SU-DHL-6 (cell line): Measurements from ENCODE around the gene GNAI2.

Experiments used
- H2AFZ ChIP-seq: fragments of 200-600 bp; sonication (generic); 2 replicates; pipeline ENCODE4 v1.6.1; 2014; ENCODE audit warnings: low read depth, mild to moderate bottlenecking, moderate library complexity, mixed read lengths, antibody characterized with exemption, low read length; ENCODE audit not compliant: severe bottlenecking
- H3F3A ChIP-seq: fragments of 200-600 bp; shearing (Covaris generic); 2 replicates; pipeline ENCODE4 v1.6.0; 2016; ENCODE audit warnings: antibody characterized with exemption, mild to moderate bottlenecking; ENCODE audit not compliant: insufficient read depth
- H3K27ac ChIP-seq: fragments of 200-600 bp; sonication (generic); 2 replicates; pipeline ENCODE4 v1.5.1; 2016; ENCODE audit warnings: low read depth, mild to moderate bottlenecking, low read length, moderate library complexity, mixed read lengths
- H3K27me3 ChIP-seq: fragments of 200-600 bp; sonication (generic), shearing (Covaris generic); 2 replicates; pipeline ENCODE4 v1.6.0; 2014; ENCODE audit warnings: mild to moderate bottlenecking, low read length
- H3K36me3 ChIP-seq: fragments of 200-600 bp; sonication (generic); 2 replicates; pipeline ENCODE4 v1.6.1; 2014; ENCODE audit warnings: mild to moderate bottlenecking, low read length, mixed read lengths
- H3K4me2 ChIP-seq: fragments of 300-600, 200-600 bp; shearing (Covaris generic), sonication (generic); 2 replicates; pipeline ENCODE4 v1.6.0; 2014; ENCODE audit warnings: low read length, low read depth, mild to moderate bottlenecking; ENCODE audit not compliant: poor library complexity, severe bottlenecking
- H3K4me3 ChIP-seq: fragments of 200-600 bp; sonication (generic); 2 replicates; pipeline ENCODE4 v1.5.1; 2014; ENCODE audit warnings: antibody characterized with exemption, low read length, mild to moderate bottlenecking, mixed read lengths; ENCODE audit not compliant: insufficient read depth, poor library complexity, severe bottlenecking
- H3K79me2 ChIP-seq: fragments of 200-600 bp; sonication (generic); 2 replicates; pipeline ENCODE4 v1.6.1; 2014; ENCODE audit warnings: mild to moderate bottlenecking, low read length, moderate library complexity; ENCODE audit not compliant: insufficient read depth
- H3K9ac ChIP-seq: fragments of 200-600 bp; sonication (generic); 2 replicates; pipeline ENCODE4 v1.7.0; 2014; ENCODE audit warnings: mild to moderate bottlenecking, low read length
- H3K9me2 ChIP-seq: fragments of 200-600 bp; sonication (generic); replicated peaks from 2 replicates; pipeline ENCODE4 v1.6.1; 2014; ENCODE audit warnings: low read length; ENCODE audit not compliant: insufficient read depth
- H3K9me3 ChIP-seq: fragments of 200-600 bp; sonication (generic); 2 replicates; pipeline ENCODE4 v1.6.1; 2014; ENCODE audit warnings: low read length, mixed read lengths; ENCODE audit not compliant: insufficient read depth
- H4K20me1 ChIP-seq: fragments of 200-600 bp; sonication (generic); 2 replicates; pipeline ENCODE4 v1.6.1; 2014; ENCODE audit warnings: low read depth, mild to moderate bottlenecking, antibody characterized with exemption, low read length, moderate library complexity, mixed read lengths
- EZH2phosphoT487 ChIP-seq: fragments of 200-600 bp; sonication (generic), shearing (Covaris generic); conservative IDR thresholded peaks from 2 replicates; pipeline ENCODE4 v1.6.1; 2018; ENCODE audit warnings: mild to moderate bottlenecking, antibody characterized with exemption, low read length, moderate library complexity, mixed read lengths
- TF ChIP-seq, protein P1 (sequence below): fragments of 200-600 bp; sonication (generic); IDR thresholded peaks from one replicate; pipeline ENCODE4 v1.5.1; 2017; ENCODE audit warnings: antibody characterized with exemption, mild to moderate bottlenecking, low read length, moderate library complexity; ENCODE audit not compliant: insufficient read depth, poor library complexity, severe bottlenecking

GNAI2 gene

DNA sequence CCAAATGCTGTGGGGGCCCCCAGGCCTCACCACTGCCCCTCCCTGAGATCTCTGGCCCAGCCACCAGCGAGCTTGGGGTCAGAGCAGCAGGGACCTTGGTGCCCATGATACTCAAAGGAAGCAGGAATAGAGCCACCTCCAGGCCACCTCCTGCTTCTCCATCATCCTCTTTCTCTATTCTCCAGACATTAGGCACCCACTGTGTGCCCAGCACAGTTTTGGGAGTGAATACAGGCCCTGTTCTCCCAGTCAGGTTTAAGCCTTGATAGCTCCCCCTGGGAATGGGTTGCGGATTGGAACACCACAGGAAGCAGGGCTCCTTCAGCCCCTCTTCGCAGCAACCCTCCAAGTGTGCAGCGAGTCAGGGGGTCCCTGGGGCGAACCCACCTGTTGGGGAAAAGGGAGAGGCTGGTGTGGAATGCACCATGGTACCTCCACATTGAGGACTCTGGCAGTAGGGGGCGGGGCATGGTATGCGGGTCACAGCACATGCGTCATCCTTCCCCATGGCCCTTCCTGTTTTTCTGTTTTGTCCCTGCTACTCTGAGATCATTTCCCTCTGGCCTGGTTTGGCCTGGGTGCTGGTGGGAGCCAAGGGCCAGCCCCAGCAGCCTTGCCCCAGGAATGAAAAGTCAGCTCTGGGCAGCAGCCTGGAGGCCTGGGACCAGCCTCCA is 18.7 kb downstream of the GNAI2 start:
- H3K4me3 ChIP-seq, result no peak overlapping the region
- TF ChIP-seq EZH2phosphoT487, result no peak
- TF ChIP-seq, protein P1, sequence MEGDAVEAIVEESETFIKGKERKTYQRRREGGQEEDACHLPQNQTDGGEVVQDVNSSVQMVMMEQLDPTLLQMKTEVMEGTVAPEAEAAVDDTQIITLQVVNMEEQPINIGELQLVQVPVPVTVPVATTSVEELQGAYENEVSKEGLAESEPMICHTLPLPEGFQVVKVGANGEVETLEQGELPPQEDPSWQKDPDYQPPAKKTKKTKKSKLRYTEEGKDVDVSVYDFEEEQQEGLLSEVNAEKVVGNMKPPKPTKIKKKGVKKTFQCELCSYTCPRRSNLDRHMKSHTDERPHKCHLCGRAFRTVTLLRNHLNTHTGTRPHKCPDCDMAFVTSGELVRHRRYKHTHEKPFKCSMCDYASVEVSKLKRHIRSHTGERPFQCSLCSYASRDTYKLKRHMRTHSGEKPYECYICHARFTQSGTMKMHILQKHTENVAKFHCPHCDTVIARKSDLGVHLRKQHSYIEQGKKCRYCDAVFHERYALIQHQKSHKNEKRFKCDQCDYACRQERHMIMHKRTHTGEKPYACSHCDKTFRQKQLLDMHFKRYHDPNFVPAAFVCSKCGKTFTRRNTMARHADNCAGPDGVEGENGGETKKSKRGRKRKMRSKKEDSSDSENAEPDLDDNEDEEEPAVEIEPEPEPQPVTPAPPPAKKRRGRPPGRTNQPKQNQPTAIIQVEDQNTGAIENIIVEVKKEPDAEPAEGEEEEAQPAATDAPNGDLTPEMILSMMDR, result no peak
- no peaks in the 10 kb centered on the region for H3K9me3 ChIP-seq
- no peaks in the 10 kb centered on the region for H4K20me1 ChIP-seq
- H2AFZ ChIP-seq, result no peak overlapping the region
- no peak overlapping the region for H3K4me2 ChIP-seq
- H3F3A ChIP-seq, result no peaks in the 10 kb centered on the region
- H3K27ac ChIP-seq, result no peak overlapping the region
- H3K9me2 ChIP-seq, result no peaks in the 10 kb centered on the region
- no peaks in the 10 kb centered on the region for H3K27me3 ChIP-seq
- H3K9ac ChIP-seq, result no peak overlapping the region
- 0 out of 2 replicates have a peak, but pooled peaks cover 3% of the 10 kb centered on the region for H3K36me3 ChIP-seq
- peaks cover 13% of the 10 kb centered on the region for H3K79me2 ChIP-seq

- Histone ChIP-seq H2AFZ (no peak overlapping the region), H3K27ac (no peak overlapping the region), H3F3A (no peaks in the 10 kb centered on the region), H3K4me3 (no peak overlapping the region), H4K20me1 (no peaks in the 10 kb centered on the region), H3K9me3 (no peaks in the 10 kb centered on the region), H3K36me3 (0 out of 2 replicates have a peak, but pooled peaks cover 3% of the 10 kb centered on the region), H3K4me2 (no peak overlapping the region), H3K9ac (no peak overlapping the region), H3K9me2 (no peaks in the 10 kb centered on the region), H3K79me2 (peaks cover 7% of the 10 kb centered on the region; the same call in 1 of the 2 replicates), H3K27me3 (no peaks in the 10 kb centered on the region)
- TF ChIP-seq, protein P1, result no peak
- TF ChIP-seq EZH2phosphoT487, result no peak
Observed at GRCh38 chr3:50255251-50255615, 19.2 kb downstream of the GNAI2 start.

DNA sequence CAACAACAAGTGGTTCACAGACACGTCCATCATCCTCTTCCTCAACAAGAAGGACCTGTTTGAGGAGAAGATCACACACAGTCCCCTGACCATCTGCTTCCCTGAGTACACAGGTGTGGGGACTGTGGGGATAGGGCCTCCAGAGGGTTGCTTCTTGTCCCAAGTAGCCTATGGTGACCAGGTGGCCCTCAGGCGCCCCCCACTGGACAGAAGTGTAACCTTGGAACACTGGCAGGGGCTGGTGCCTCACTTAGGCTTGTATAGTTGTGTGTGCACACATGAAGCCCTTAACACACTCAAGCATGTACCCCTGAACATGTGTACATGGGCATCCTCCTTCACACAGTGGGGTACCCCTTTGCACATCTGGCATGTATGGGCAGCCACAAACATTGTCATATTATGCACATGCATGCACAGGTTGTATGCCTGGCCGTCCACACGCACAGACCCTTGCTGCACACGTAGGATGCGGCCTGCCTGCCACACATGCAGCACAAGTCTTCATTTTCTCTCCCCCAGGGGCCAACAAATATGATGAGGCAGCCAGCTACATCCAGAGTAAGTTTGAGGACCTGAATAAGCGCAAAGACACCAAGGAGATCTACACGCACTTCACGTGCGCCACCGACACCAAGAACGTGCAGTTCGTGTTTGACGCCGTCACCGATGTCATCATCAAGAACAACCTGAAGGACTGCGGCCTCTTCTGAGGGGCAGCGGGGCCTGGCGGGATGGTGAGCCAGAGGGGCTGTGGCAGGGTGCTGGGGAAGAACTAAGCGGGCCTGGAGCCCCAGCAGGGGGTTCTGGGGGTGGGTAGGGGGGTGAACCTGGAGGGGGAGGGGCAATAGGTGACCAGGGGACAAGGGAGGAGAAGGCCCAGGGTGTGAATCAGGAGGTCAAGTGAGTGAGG is 21.2 kb downstream of the GNAI2 start:
- Histone ChIP-seq H4K20me1 (no peaks in the 10 kb centered on the region), H3K9ac (no peak overlapping the region), H3K36me3 (0 out of 2 replicates have a peak, but pooled peaks cover 3% of the 10 kb centered on the region), H3K79me2 (no peaks in the 10 kb centered on the region), H3F3A (no peaks in the 10 kb centered on the region), H3K4me3 (no peak overlapping the region), H3K4me2 (no peak overlapping the region), H3K9me2 (no peaks in the 10 kb centered on the region), H2AFZ (no peak overlapping the region), H3K27me3 (no peaks in the 10 kb centered on the region), H3K9me3 (no peaks in the 10 kb centered on the region), H3K27ac (no peak overlapping the region)
- no peak for TF ChIP-seq EZH2phosphoT487
- TF ChIP-seq, protein P1, result peak; percentile 77
